Activated CD8-positive, alpha-beta memory T cell treated with anti-CD3 and anti-CD28 coated beads for 36 hours (primary cell): ENCODE data around the gene ARFGAP1. TPM values are rescaled to one million over a fixed set of nuclear protein-coding genes. Genes with fewer than 3 reads are reported as not detected.

Source experiments
- CTCF ChIA-PET: fragments of 350-600 bp; sonication (Branson Sonifier 250); formaldehyde crosslinking; loops from one replicate; lab custom pipeline; 2021; ENCODE audit warnings: antibody characterized with exemption; lab: Charles Lee
- POLR2A ChIA-PET: fragments of 350-600 bp; sonication (Branson Sonifier 250); formaldehyde crosslinking; loops from one replicate; lab custom pipeline; 2021; ENCODE audit warnings: antibody characterized with exemption; lab: Charles Lee
- total RNA-seq, 2 experiments: library from RNA; stranded (reverse); gene quantifications; one replicate each; pipeline ENCODE4 v1.2.3, GENCODE V29; 2021

The ARFGAP1 gene
- total RNA-seq, 2 experiments from 2014 or later = 74.9 to 77.8 TPM

GRCh38 chr20:63320616-63321147 is 48.1 kb downstream of the ARFGAP1 start:
- ChIA-PET POLR2A (no interaction called here), CTCF (no interaction called here)

- ChIA-PET CTCF (no interaction called here), POLR2A (no interaction called here)
Measured at GRCh38 chr20:63321148-63321831, 48.7 kb downstream of the ARFGAP1 start.

- ChIA-PET CTCF (no interaction called here), POLR2A (no interaction called here)
Measured at GRCh38 chr20:63322146-63322932, 49.7 kb downstream of the ARFGAP1 start.

GRCh38 chr20:63322933-63323273 is 50.3 kb downstream of the ARFGAP1 start:
- POLR2A ChIA-PET = no interaction called here
- CTCF ChIA-PET = no interaction called here

DNA sequence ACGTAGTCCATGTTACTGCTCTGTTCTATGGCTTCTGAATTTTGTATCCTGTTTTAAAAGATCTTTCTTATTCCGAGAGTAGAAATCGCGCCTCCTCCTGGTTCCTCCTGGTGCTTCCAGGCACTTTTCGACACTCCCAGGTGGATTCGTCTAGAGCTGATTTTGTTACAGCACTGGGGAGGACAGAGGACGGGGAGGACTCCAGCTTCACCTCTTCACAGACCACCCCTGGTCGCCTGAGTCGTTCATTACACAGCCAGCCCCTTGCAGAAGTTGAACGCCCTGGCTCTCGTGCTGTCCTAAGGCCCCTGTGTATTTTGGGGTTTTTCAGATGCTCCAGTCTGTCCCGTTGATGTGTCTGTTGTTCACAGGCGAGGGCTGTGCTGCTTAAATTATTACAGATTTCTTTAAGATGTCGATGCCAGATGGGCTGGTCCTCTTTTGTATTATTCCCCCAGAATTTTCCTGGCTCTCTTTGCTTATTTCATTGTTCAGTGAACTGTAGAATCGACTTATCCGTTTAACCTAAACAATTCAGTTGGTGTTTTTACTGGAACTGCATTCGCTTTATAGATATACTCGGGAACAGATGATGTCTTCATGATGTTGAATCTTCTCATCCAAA is 50.9 kb downstream of the ARFGAP1 start:
- ChIA-PET POLR2A (no interaction called here), CTCF (no interaction called here)

GRCh38 chr20:63325021-63325471 is 52.4 kb downstream of the ARFGAP1 start:
- CTCF ChIA-PET = no interaction called here

DNA sequence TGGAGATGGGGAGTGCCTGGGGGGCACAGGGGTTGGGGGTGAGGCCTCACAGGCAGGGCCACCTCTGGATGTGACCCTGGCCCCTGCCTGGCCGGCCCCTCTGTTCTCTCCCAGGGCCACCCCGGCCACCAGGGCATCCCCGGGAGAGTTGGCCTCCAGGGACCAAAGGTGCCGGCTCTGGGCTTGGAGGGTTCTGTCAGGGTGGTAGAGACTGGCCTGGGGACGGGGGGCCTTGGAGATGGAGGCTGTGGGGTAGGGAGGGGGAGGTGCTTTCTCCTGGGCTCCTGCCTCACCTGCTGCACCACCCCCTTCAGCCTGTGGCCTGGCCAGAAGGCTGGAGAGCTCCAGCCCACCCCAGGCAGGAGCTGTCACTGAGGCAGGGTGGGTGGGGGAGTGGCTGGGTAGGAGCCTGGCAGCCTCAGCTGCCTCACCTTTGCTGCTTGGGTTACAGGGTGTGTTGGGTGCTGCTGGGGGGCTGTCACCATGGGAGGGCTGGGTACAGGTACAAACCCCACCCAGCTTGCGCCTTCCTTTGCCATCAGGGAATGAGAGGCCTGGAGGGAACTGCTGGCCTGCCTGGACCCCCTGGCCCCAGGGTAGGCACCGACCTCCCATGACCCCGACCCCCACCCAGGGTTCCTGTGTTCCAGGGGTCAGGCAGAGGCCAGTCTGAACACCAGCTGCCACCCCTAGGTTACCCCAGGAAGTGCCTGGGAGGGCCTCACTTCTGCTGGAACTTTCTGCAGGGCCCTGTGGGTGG is 53.1 kb downstream of the ARFGAP1 start:
- CTCF ChIA-PET = no interaction called here
- POLR2A ChIA-PET = no interaction called here

More at GRCh38 chr20:63325021-63325471, 52.4 kb downstream of the ARFGAP1 start:
- POLR2A ChIA-PET = no interaction called here

GRCh38 chr20:63326314-63327230 is 54.0 kb downstream of the ARFGAP1 start:
- CTCF ChIA-PET = no interaction called here
- POLR2A ChIA-PET = no interaction called here

GRCh38 chr20:63327231-63327745 is 54.7 kb downstream of the ARFGAP1 start:
- CTCF ChIA-PET = no interaction called here
- POLR2A ChIA-PET = no interaction called here

DNA sequence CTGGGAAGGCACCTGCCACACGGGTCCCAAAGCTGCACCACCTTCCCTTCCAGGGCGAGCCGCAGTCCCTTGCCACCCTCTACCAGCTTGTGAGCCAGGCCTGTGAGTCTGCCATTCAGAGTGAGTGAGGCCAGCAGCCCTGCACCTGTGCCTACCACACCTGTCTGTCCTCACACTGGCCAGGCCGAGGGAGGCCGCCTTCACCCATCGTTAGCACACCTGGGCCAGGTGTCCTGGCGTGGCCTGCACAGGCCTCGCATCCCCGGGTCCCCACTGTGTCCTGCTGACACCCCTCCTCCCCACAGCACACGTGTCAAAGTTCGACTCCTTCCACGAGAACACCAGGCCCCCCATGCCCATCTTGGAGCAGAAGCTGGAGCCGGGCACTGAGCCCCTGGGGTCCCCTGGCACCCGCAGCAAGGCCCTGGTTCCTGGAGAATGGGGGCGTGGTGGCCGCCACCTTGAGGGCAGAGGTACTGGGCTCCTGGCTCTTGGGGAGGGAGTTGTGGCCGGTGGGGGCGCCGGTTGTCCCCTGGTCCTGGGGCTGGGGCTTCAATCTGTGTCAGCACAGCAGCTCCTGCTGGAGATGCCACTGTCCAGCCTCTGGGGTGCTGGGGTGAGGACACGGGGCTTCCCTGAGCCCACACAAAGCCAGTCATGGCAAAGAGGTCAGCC is 55.5 kb downstream of the ARFGAP1 start:
- ChIA-PET POLR2A (no interaction called here), CTCF (no interaction called here)

GRCh38 chr20:63328718-63329275 is 56.2 kb downstream of the ARFGAP1 start:
- CTCF ChIA-PET = no interaction called here
- POLR2A ChIA-PET = no interaction called here

GRCh38 chr20:63329331-63330083 is 56.9 kb downstream of the ARFGAP1 start:
- POLR2A ChIA-PET = no interaction called here
- CTCF ChIA-PET = no interaction called here

DNA sequence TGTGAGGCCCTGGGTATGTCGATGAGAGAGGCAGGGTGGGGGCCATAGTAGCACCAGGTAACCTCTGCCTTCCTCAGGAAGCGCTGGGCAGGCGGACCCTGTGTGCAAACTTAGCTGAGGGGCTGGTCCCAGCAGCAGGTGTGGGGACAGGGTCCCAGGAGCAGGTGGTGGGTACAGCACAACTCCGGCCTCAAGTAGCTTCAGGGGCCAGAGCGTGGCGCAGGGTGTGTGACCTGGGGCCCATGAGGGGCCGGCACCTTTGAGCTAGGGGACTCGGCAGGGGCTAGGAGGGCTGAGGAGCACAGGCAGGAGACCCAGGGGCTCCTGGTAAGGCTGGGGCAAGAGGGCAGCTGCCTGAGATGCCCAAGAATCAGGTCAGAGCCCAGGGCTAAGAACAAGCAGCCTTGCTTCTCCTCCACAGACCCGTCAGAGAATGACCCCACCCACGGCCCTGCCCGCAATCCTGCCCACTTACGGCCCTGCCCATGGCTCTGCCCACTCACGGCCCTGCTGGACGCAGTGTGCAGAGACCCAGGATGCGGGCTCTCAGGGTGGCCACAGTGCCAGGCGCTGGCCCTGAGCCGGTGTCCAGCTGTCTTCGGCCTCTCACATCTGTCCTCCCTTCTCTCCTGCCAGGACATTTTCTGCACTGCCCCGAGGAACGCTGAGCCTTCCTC is 57.6 kb downstream of the ARFGAP1 start:
- CTCF ChIA-PET = interaction anchor here (1.2 kb wide), 1 partner anchor 20 kb away, joined by 4 read pairs; no protein-coding TSS in a partner anchor
- POLR2A ChIA-PET = no interaction called here

GRCh38 chr20:63330940-63331339 is 58.3 kb downstream of the ARFGAP1 start:
- POLR2A ChIA-PET = no interaction called here

GRCh38 chr20:63331741-63332400 is 59.3 kb downstream of the ARFGAP1 start:
- CTCF ChIA-PET = no interaction called here
- POLR2A ChIA-PET = no interaction called here

More at GRCh38 chr20:63330940-63331339, 58.3 kb downstream of the ARFGAP1 start:
- CTCF ChIA-PET = interaction anchor here (1.2 kb wide), 1 partner anchor 21 kb away, joined by 4 read pairs; no protein-coding TSS in a partner anchor
